Myocyte (in vitro differentiated cells): ENCODE results near the gene RBPJL. TPM values are rescaled to one million over a fixed set of nuclear protein-coding genes. Genes with fewer than 3 reads are reported as not detected.

ENCODE experiments used
- DNase-seq: peaks from one replicate; pipeline ENCODE4 v3.0.0-alpha.2; 2012; ENCODE audit warnings: low read depth
- total RNA-seq: library from RNA; depleted of rRNA; stranded (reverse); fragments of >200 nt; gene quantifications from 2 replicates; pipeline ENCODE4 v1.2.3, GENCODE V29; 2014

RBPJL gene
- total RNA-seq, 1 donor from 2014 or later: not detected

DNA sequence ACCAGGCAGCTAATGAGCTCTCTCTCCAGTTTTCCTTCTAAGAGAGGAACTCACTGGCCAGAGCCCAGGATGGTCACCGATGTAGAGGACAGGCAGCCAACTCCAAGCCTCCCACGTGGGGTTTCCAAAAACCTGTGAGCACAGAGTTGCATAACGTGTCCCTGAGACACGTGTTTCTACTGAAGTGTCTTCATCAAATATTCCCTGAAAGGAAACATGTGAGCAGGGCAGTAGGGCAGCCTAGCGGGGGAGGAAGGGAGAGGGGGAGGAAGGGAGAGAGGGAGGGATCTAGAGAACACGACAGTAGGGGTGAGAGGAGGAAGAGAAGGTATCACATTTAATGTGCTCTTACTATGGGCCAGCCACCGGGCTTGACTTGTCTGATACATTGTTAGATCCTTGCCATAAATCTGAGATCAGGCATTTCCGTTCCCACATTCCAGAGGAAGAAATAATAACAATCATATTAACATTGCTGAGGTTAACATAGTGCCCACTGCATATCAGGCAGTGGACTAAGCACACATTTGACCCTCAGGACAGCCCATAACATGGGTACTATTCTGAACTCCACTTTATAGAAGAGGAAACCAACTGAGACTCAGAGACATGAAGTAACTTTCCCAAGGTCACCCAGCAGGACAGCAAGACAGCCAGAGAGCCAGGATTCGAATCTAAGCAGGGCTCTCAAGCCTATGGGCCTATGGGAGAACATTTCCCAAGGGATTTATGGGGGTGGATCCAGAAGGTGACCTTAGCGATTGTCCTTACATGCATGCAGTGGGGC lies 51.8 kb downstream of the RBPJL start:
- peak; percentile 77 for DNase-seq

DNA sequence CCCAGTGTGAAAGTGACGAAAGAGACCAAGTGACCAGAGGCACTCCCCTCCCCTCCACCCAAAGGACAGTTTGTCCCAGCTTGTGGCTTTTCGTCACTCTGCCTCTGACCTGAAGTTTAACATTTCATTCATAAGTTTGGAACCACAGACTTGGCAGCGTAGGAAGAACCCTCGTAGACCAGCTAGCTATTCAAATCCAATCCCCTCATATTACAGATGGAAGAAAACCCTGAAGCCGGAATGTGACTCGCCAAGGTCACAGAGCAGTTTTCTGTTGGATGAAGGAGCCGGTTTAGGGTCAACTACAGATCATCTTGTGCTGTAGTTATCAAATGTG lies 52.4 kb downstream of the RBPJL start:
- DNase-seq: peak; percentile 83

DNA sequence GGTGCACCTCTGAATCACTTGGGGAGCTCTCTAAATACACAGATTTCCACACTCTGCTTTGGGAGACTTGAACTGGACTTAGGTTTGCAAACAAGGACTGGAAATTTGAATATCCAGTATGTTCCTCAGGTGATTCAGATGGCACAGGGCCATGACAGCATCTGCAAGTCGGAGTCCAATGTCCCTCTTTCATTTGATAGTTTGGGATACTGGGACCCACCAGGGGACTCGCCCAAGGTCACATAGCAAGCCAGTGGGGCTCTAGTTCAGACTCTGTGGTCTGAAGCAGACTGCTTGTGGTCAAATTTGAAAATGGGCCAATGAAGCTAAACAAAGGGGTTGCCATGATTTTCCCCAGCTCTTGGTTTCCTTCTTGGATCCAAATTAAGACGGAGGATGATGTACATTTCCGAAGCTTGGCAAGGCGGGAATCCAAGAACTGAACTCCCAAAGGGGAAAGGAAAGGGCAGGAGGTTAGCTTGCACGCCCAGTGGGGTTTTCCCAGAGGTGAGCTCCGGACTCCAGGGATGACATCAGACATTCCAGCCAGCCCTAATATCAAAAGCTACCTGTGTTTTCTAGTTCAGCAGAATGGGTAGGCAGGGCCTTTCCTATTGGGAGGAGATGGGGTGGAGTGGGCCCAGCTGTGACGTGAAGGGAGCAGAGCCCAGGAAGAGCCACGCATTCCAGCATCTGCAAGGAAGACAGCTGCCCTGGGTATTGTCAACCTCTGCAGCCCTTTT lies 52.9 kb downstream of the RBPJL start:
- peak; percentile 58 for DNase-seq

DNA sequence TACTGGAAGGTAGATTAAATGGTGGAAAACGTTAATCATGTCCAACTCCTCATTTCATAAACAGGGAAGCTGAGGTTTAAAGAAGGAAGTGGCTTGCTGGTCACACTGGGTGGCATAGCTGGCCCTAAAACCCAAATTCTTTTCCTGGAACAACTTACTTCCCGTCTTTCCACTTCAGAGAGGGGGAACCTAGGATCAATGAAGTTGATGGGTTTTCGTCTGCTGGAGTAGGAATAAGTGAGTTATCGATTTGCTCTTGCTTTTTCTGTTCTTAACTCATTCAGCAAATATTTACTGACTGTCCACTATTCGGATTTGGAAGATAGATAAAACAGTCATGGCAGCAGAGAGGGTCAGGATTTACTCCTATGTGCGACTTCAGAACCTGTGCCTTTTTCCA lies 55.2 kb downstream of the RBPJL start:
- DNase-seq: no peak

DNA sequence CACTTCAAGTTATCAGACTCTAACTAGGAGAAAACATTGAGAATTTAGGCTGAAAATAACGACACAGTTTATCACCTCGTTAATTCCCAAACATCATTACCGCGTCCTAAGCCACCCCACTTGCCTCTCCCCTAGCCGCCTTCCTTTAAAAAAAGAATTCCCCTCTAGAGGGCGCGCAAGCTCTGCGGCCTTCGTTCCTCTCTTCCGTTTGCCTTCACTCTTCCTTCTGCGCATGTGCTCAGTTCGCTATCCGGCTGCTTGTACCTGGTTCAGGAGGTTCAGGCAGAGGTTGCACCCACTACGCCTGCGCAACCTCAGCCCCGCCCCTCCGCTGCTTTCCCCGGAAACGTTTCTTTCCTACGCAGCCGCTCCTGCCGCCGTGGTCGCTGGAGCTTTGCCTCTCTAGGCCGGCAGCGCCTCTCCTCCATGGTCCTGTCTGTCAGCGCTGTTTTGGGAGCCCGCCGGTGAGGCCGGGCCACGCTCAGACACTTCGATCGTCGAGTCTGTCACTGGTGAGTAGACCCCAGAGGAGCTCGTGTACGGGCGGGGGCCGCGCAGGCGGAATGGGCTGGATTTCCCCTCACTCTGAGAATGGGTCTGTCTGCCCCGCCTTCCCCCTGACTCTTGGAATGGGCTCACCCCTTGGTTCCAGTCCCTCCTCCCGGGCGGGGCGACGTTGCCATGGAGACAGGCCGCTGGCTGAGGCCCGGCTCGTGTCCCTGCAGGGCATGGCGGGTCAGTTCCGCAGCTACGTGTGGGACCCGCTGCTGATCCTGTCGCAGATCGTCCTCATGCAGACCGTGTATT lies 56.4 kb downstream of the RBPJL start, which contains the start of gene SYS1:
Gene SYS1 (plus strand): TSS at position 353 of the 807 bp plus-strand sequence. CDS start 376 bp downstream, at position 729.
- DNase-seq: peak; percentile 99

DNA sequence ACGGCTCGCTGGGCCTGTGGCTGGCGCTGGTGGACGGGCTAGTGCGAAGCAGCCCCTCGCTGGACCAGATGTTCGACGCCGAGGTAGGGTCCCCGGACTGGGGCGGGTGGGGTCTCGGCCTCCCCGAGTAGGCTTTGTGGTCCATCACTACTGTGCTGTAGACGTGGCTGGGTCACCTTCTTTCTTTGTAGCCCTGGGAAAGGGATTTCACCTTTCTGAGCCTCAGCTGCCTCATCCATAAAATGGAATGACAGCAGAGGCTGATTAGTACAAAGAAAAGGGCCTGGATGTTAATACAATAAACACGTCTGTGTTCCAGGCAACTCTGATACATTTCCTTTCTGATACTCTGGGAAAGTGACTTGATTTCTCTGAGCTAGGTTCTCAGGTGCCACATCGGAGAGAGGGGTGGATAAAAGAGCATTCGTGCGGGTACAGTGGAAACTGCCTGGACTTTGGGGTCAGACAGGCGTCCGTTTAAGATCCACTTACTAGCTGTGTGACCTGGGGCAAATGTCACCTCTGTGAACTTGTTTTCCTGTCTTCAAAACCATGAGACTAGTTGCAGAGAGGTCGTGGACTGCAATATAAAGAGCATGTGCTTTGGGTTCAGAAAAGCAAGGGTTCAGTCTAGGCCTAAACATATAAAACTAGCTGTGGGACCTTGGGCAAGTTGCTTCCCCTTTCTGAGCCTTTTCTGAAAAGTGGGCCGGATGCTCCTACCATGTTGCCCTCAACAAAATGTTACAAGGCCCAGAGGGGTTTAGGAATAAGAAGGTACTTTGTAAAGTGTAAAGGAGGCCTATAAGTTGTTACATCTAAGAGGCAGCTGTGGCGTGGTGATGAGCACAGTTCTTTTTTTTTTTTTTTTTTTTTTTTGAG lies 57.2 kb downstream of the RBPJL start:
- DNase-seq: no peak

DNA sequence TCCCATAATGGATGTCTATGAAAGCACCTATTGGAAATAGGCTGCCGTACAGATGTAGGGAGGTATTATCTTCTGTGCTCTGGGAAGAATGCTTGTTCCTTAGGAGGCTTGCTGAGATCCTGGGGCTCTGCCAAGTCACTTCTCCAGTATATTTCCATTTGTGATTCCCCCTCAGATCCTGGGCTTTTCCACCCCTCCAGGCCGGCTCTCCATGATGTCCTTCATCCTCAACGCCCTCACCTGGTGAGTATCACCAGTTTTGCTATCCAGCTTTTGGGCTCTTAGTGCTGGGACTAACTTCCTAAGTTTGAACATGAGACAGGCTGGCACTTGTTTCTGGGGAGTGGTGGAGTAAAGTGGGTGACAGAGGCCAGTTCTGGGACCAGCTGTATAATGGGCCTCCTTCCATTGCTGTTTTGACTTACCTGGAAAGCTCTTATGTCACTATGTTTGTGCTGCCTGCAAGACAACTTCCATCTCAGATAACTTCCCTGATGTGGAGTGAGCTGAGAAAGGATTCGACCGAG lies 58.9 kb downstream of the RBPJL start:
- DNase-seq: no peak

DNA sequence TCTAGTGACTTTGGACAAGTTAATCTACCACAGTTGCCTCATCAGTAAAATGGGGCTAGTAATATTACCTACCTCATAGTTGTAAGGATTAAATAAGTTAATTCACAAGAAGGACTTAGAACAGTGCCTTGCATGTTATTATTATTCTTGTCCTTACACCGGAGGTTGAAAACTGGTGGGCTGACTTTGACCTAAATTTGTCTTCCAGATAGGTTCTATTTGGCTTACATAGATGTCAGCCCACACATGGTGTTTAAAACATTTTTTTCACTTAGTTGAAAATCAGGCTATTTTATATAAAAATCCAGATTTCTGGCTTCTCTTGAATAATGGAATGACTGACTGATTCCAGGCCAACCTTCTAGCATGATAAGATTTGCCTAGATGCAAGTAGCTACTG lies 59.6 kb downstream of the RBPJL start:
- DNase-seq: no peak

DNA sequence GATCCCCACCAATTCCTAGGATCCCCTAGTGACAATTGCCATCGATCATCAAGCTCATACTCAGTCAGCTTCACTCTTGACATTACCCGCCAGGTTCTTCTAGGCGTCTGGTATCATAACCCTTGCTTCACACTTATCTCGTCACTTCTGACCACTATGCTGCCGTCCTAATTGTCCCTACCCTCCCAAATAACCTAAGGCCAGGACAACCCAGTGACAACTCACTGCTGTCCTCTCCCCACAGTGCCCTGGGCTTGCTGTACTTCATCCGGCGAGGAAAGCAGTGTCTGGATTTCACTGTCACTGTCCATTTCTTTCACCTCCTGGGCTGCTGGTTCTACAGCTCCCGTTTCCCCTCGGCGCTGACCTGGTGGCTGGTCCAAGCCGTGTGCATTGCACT lies 60.0 kb downstream of the RBPJL start:
- DNase-seq: no peak

DNA sequence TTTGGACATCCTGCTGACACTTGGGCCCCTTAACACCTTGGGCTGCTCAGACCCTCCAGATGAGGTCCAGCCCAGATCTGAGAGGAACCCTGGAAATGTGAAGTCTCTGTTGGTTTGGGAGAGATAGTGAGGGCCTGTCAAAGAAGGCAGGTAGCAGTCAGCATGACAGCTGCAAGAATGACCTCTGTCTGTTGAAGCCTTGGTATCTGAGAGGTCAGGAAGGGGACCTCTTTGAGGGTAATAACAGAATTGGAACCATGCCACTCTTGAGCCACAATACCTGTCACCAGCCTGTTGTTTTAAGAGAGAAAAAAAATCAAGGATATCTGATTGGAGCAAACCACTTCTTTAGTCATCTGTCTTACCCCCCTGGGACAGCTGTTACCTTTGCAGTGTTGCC lies 60.5 kb downstream of the RBPJL start:
- no peak for DNase-seq

Other genes starting within 250 kb of the RBPJL start
- not detected in 2 replicates for gene KCNS1, start 205.7 kb upstream of the RBPJL start, total RNA-seq
- gene WFDC5, start 191.7 kb upstream of the RBPJL start, total RNA-seq: not detected in 2 replicates
- not detected in 2 replicates for gene WFDC12, start 182.4 kb upstream of the RBPJL start, total RNA-seq
- gene PI3, start 131.9 kb upstream of the RBPJL start, total RNA-seq: not detected in 2 replicates
- not detected in 2 replicates for gene SEMG1, start 99.8 kb upstream of the RBPJL start, total RNA-seq
- gene SEMG2, start 85.5 kb upstream of the RBPJL start, total RNA-seq: not detected in 2 replicates
- gene SLPI, start 52.3 kb upstream of the RBPJL start, total RNA-seq: not detected in 2 replicates
- not detected in 2 replicates for gene MATN4, start 1.5 kb downstream of the RBPJL start, total RNA-seq
- 34.8 and 51.5 TPM in 2 replicates for gene SDC4, start 41.6 kb downstream of the RBPJL start, total RNA-seq
- gene SYS1, start 56.3 kb downstream of the RBPJL start, total RNA-seq: 12.7 and 13.2 TPM in 2 replicates
- not detected in 2 replicates for gene TP53TG5, start 71.5 kb downstream of the RBPJL start, total RNA-seq
- 3.3 and 3.4 TPM in 2 replicates for gene DBNDD2, start 101.4 kb downstream of the RBPJL start, total RNA-seq
- 123 and 136 TPM in 2 replicates for gene PIGT, start 109.3 kb downstream of the RBPJL start, total RNA-seq
- gene WFDC2, start 162.9 kb downstream of the RBPJL start, total RNA-seq: not detected in 2 replicates
- gene SPINT3, start 208.8 kb downstream of the RBPJL start, total RNA-seq: not detected in 2 replicates
- not detected in 2 replicates for gene WFDC6, start 232.6 kb downstream of the RBPJL start, total RNA-seq
- gene EPPIN, start 240.6 kb downstream of the RBPJL start, total RNA-seq: not detected in 2 replicates